IPS-NIHi7 (cell line): ENCODE data around the gene AP5Z1.
A peak's percentile ranks its signal among the peaks of the same experiment; 100 is the strongest.
"Not testable (repeated sequence)": the region's sequence is repeated elsewhere in the genome, so short reads cannot be mapped to it uniquely, and the experiment has no call there.

Experiments used
- DNase-seq: peaks from one replicate; pipeline ENCODE4 v3.0.0; 2012; ENCODE audit warnings: mixed read lengths; ENCODE audit errors: extremely low spot score

Gene AP5Z1

DNA sequence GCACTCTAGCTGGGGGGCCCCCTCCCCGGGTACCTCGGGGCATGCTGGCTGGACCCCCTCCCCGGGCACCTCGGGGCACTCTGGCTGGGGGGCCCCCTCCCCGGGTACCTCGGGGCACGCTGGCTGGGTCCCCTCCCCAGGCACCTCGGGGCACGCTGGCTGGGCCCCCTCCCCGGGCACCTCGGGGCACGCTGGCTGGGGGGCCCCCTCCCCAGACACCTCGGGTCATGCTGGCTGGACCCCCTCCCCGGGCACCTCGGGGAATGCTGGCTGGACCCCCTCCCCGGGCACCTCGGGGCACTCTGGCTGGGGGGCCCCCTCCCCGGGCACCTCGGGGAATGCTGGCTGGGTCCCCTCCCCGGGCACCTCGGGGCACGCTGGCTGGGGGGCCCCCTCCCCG is 27.2 kb downstream of the AP5Z1 start:
- not testable (repeated sequence) for DNase-seq

GRCh38 chr7:4803397-4804241 is 28.2 kb downstream of the AP5Z1 start:
- DNase-seq = peak; percentile 64

- DNase-seq = no peak
These were observed 29.9 kb downstream of the AP5Z1 start for GRCh38 chr7:4805110-4805983.

GRCh38 chr7:4805984-4806300 is 30.5 kb downstream of the AP5Z1 start:
- no peak for DNase-seq

DNA sequence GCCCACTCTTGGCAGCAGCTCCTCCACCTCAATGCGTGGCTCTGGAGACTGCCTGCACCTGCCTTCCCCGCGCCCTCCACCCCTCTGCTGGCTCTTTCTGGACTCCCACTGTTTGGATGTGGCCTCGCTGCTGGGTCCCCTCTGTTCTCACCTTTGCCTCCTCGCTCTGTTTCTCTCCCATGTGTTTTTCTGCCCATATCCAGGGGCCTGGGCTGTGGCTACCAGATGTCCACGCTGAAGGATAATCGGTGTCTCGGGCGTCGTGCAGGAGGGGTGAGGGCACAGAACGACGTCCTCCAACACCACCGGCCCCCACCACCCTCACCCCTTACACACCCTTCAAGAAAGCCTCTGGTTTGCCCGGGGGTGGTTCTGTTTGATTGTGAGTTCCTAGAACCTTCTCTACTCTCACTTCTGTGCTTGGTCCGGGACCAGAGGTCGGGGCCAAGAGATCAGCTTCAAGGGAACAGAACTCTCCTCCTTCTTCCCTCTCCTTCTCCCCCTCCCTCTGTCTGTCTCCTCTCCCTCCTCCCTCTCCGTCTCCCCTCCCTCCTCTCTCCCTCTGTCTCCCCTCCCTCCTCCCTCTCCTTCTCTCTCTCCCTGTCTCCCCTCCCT is 31.7 kb downstream of the AP5Z1 start:
- no peak for DNase-seq

DNA sequence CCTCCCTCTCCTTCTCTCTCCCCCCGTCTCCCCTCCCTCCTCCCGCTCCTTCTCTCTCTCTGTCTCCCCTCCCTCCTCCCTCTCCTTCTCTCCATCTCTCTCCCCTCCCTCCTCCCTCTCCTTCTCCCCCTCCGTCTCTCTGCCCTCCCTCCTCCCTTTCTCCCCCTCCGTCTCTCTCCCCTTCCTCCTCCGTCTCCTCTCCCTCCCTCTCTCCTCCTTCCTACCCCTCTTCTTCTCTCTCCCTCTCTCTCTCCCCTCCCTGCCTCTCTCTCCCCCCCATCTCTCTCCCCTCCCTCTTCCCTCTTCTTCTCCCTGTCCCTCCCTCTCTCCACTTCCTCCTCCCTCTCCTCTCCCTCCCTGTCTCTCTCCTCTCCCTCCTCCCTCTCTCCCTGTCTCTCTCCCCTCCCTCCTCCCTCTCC is 32.2 kb downstream of the AP5Z1 start:
- no peak for DNase-seq

DNA sequence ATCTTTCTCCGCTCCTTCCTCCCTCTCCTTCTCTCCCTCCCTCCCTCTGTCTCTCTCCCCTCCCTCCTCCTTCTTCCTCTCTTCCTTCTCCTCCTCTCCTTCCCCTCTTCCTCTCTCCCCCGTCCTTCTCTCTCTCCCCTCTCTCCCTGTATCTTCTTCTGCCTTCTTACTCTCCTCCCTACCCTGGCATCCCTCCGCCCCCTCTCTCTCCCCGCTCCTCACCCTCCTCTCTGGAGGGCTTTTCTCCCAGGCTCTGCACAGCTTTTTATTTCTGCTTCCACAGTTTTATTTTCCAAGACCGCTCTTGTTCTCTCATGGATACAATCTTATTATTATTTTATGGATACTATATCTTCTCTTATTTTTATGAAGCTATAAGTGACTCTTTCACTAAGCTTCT is 32.6 kb downstream of the AP5Z1 start:
- DNase-seq = no peak

- DNase-seq = no peak
These were observed 33.1 kb downstream of the AP5Z1 start for GRCh38 chr7:4808565-4808964.

- no peak for DNase-seq
These were observed 33.7 kb downstream of the AP5Z1 start for GRCh38 chr7:4809091-4809591.

DNA sequence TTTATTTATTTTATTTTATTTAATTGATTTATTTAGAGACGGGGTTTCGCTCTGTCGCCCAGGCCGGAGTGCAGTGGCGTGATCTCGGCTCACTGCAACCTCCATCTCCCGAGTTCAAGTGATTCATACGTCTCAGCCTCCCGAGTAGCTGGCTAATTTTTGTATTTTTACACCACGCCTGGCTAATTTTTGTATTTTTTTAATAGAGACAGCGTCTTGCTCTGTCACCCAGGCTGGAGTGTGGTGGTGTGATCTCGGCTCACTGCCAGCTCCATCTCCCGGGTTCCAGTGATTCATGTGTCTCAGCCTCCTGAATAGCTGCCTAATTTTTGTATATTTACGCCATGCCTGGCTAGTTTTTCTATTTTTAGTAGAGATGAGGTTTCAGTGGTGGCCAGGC is 34.2 kb downstream of the AP5Z1 start:
- no peak for DNase-seq

DNA sequence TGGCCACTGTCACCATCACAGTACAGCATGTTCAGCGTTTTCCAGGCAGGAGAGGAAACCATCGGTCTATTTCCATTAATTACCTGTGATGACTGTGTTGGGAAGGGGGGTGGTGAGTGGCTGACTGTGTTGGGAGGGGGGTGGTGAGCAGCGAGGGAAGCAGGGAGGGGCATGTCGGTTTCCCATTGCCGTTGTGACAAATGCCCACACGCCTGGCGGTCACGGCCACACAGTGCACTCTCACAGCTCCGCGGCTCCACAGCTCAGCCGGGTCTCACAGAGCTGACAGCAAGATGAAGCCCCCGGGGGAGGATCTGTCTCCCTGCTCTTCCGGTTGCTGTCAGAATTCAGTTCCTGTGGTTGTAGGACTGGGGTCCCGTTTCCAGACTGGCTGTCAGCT is 39.0 kb downstream of the AP5Z1 start:
- no peak for DNase-seq

GRCh38 chr7:4815121-4815520 is 39.7 kb downstream of the AP5Z1 start:
- no peak for DNase-seq

- no peak for DNase-seq
These were observed 40.4 kb downstream of the AP5Z1 start for GRCh38 chr7:4815609-4816418.

DNA sequence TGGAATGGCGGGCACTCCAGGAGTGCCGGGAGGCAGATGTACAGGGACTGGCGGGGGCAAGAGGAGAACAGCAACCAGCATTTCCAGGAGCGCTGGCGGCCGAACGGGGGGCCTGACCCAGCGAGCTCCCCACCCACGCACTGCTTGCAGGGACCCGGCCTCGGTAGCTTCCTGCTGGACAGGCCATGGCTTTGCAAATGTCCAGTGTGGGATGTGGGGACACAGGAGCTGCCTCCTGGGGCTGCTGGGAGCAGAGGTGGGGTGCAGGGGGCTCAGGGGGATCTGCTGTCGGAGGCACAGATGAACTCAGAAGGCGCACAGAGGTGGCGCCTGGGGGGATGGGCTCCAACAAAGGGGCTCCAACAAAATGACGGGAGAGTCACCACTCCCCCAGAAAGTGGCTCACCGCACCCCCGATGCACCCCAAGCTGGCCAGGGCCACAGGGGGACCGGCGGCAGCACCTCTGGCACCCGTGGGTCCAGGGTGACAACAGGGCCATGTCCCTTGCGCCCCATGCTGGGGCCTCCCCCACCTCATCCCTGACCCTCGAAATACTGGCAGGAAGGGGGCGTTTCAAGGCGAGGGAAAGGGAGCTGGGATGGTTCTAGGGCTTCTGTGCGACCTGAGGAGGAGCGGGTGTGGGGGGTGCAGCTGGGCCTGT is 41.1 kb downstream of the AP5Z1 start:
- DNase-seq = no peak

- no peak for DNase-seq
These were observed 41.9 kb downstream of the AP5Z1 start for GRCh38 chr7:4817178-4817901.

DNA sequence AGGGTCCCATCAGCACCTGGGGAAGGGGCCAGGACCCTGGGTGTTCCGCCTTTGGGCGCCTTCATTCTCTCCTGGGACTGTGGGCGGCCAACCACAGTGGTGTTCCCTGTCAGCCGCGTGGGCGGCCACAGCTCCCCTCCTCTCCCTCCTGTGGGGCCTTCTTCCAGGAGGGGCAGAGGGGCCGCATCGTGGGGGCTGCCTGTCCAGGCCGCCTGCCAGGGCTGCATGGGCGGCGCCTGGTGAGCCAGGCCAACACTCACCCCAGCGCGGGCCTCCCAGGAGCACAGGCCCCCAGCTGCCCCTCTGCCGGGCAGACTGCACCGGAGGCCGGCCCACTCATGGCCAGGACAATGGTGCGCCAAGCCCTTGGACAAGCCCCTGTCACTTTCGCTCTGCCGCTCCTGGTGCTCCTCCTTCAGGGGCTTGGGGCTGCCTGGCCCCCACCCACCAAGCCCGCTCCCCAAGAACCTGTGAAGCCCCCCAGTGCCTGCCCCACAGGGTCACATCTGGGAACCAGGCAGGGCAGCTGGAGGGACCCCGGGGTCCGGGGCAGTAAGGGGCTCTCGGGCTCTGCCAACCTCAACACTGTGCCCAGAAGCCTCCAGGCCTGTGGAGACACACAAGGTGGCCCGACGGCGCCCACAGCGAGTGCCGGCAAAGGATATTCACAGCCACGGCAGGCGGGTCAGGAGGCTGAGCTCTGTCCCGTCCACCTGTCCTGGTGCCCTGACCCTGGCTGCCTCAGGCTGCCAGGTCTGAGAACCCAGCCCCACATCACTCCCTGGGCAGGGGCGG is 42.8 kb downstream of the AP5Z1 start:
- no peak for DNase-seq

DNA sequence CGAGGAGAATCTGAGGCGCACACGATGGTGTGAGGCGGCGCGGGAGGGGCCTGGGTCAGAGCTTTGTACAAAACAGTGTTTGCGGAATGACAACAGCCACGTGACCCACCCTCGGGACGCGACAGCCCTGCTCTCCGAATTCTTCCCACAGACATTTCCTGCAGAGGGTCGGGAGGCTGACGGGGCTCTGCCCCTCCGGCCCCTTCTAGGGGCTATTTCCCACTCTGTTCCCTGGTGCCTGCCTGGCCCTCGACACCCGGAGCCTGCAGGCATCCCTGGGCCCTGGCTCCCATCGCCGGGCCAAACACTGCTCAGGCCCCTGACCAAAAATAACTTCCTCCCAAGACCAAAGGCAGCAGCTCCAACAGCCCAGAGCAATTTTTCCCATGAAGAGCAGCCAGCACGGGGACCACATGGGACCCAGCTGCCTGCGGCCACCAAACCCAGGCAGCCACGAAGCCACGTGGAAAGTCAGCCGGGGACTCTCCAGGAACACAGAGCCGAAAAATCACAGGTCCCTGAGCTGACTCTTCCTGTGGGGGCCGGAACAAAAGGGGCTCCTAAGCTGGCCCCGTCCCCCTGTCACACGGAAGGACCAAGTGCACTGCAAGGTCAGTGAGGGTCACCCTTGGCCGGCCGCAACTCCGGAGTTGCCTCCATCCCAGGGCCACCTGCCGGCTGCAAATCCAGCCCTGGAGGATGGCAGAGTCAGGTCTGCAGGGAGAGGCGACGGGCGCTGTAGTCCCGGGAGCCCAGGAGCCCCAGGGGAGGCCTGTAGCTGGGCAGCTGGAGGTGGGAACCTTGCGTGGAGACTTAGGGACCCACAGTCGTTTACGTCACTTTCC is 44.4 kb downstream of the AP5Z1 start:
- no peak for DNase-seq

DNA sequence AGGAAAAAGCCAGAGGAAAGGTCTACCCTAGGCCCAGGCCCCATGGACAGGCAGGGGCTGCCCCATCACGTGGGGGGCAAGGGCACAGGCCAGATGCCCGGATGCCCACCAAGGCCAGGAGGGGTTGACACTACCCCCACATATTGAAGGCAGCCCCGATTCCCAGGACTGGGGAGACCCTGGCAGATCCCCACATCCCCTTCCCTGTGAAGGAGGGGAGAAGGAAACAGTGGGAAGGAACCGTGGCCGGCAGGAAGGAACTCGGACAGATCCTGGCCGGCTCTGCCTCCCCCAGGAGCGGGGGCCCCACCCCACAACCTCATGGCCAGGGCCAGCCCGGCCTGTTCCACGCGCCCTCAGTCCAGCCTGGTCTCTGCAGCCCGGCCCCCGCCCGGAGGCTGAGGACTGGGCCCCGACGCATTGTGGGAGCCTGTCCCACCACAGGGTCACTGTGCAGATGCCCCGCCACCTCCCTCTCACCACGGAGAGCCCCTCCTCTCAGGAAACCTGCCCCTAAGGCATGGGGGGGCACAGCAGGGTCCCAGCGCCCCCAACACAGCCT is 45.1 kb downstream of the AP5Z1 start:
- DNase-seq = no peak
